IPS-NIHi11 (cell line): ENCODE data around the gene GTSE1.

Source experiments
- DNase-seq: peaks from one replicate; pipeline ENCODE4 v3.0.0; 2012; ENCODE audit warnings: mixed read lengths, low spot score

GTSE1 gene

DNA sequence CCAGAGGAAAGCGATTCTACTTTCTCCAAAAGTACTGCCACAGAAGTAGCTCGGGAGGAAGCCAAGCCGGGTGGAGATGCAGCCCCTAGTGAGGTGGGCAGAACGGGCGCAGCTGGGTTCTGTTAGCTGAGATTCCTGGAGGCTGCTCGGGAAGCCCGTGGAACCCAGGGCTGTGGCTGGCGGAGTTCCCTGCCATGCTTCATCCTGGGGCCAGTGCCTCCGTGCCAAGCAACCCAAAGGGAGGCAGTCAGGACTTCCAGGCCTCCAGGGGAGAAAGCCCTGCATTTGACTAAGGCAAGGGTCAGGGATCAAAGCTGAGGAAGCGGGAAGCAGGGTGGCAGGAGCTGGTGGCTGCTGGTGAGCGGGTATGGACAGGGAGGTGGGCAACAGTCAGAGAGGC, 32.1 kb downstream of the GTSE1 start:
- no peak for DNase-seq

DNA sequence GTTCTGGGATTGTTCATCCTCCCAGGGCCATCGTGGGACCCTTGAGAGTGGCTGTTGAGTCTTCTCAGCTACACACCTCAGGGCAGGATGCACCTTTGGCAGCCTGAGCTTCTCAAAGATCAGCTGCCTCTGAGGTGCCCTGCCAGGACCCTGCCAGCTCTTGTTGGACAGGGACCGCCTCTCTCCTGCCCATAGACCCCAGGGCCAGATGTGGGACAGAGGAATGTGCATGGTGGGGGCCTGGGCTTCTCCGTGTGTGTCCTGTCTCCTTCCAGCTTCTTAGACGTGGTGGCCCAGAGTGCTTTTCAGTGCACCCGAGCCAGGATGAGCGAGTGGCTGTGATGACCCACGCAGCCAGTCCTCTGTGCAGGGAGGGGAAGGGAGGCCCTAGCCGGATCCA, 32.9 kb downstream of the GTSE1 start:
- no peak for DNase-seq

- no peak for DNase-seq
These were observed 33.8 kb downstream of the GTSE1 start for GRCh38 chr22:46330426-46330825.

GRCh38 chr22:46331496-46331895, 34.8 kb downstream of the GTSE1 start:
- no peak for DNase-seq

GRCh38 chr22:46335201-46336118, 38.8 kb downstream of the GTSE1 start, which contains the start of gene TRMU:
TRMU (plus strand) TSS chr22:46335714; CDS start chr22:46335765, 51 bp downstream.
- peak; percentile 98 for DNase-seq

GRCh38 chr22:46336119-46337078, 39.7 kb downstream of the GTSE1 start:
- DNase-seq, result no peak

GRCh38 chr22:46337870-46338269, 41.2 kb downstream of the GTSE1 start:
- no peak for DNase-seq

- no peak for DNase-seq
These were observed 42.0 kb downstream of the GTSE1 start for GRCh38 chr22:46338636-46339035.

- DNase-seq, result no peak
These were observed 43.3 kb downstream of the GTSE1 start for GRCh38 chr22:46339956-46340355.

GRCh38 chr22:46340676-46341075, 44.0 kb downstream of the GTSE1 start:
- no peak for DNase-seq

- DNase-seq, result no peak
These were observed 50.2 kb downstream of the GTSE1 start for GRCh38 chr22:46346680-46347405.

GRCh38 chr22:46347646-46348045, 51.0 kb downstream of the GTSE1 start:
- DNase-seq, result no peak

DNA sequence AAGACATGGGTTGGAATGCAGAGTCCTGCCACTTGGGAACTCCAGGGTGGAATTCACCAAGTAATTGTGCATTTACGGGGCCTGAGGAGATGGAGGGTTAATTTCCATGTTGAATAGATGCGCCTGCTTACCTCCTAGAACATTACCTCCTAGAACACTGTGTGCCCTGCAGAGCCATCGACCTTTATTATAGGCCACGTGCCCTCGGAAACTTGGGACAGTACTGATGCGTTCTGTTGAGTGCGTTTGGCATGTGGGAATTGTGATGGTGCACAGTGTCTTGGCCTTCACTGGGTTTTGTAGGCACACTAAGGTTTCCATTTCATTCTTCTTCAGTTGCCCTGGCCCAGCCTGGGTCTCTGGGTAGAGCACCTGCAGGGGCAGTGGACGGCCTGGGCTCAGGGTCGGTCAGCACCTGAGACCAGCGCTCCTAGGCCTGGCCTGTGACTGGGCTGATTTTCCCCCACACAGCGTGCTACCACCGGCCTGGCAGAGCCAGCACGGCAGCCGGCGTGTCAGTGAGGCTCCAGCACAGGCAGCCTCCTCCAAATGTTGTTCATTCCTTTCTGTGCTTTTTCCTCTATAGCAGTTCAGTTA, 51.5 kb downstream of the GTSE1 start:
- DNase-seq, result no peak

GRCh38 chr22:46349238-46349637, 52.6 kb downstream of the GTSE1 start:
- no peak for DNase-seq

DNA sequence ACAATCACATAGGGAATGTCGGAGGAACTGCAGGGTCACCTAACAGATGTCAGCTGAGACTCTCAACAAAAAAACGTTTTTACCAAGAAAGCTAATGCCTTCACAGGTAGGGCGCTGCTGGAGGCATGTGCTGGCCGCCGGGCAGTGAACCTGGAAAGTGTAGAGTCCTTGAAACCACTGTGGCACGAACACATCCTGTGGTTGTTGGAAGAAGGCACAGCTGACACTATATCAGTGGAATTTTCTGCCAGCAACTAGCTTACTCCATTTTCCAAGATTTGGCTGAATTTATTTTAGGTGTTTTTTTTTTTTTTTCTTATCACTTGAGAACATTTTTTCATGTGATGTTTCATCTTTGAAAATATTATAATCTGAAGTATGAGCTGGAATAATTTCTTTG, 53.0 kb downstream of the GTSE1 start:
- no peak for DNase-seq

- no peak for DNase-seq
These were observed 53.5 kb downstream of the GTSE1 start for GRCh38 chr22:46350121-46350520.

GRCh38 chr22:46350646-46351045, 54.0 kb downstream of the GTSE1 start:
- DNase-seq, result no peak

- DNase-seq, result no peak
These were observed 54.6 kb downstream of the GTSE1 start for GRCh38 chr22:46351131-46351735.

DNA sequence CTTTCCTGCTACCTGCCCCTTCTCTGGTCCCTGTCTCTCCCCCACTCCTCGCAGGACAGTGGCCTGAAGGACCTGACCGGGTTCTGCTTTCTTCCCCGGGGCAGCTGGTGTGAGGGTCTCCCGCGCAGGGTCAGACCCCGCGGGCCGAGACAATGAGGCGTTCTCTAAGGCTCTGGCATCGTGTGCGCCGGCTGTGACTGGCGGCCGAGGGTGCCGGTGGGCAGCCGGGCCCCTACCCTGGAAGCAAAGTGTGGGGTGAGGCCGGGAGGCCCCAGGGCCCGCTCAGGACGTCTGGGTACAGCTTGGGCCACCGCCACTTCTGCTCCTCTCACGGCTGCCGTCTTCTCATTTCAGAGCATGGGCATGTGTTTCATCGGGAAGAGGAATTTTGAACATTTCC, 55.1 kb downstream of the GTSE1 start:
- DNase-seq, result no peak

DNA sequence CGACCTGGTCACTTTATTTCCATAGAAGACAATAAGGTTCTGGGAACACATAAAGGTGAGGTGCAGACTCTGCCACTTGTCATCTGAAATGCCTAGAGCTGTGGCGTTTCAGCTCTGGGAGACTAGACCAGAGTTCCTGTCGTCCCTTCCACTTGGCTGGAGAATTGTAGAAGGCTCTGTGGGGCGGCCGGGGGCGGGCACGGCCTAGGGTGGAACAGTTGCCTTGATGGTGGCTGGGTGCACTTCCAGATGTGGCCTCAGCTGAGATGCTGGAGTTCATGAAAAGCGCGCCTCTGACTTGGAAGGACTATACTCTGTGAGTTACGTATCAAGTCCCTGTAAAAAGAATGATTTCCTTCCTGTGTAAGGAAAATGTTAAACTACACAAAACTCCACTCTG, 55.6 kb downstream of the GTSE1 start:
- no peak for DNase-seq

- peak; percentile 57 for DNase-seq
These were observed 56.2 kb downstream of the GTSE1 start for GRCh38 chr22:46352691-46353386.
